Germinal center (tissue), 1 donor: ENCODE data around the gene SCN8A.
"Not testable (repeated sequence)": the region's sequence is repeated elsewhere in the genome, so short reads cannot be mapped to it uniquely, and the experiment has no call there.

Source experiments
- DNase-seq: peaks from one replicate; pipeline ENCODE4 v3.0.0; 2012; ENCODE audit warnings: mixed read lengths, low spot score

The SCN8A gene

GRCh38 chr12:51817027-51817953, 226.3 kb downstream of the SCN8A start:
- DNase-seq, result no peak

GRCh38 chr12:51818086-51818485, 227.1 kb downstream of the SCN8A start:
- no peak for DNase-seq

- no peak for DNase-seq
Measured at GRCh38 chr12:51818566-51819300, 227.7 kb downstream of the SCN8A start.

DNA sequence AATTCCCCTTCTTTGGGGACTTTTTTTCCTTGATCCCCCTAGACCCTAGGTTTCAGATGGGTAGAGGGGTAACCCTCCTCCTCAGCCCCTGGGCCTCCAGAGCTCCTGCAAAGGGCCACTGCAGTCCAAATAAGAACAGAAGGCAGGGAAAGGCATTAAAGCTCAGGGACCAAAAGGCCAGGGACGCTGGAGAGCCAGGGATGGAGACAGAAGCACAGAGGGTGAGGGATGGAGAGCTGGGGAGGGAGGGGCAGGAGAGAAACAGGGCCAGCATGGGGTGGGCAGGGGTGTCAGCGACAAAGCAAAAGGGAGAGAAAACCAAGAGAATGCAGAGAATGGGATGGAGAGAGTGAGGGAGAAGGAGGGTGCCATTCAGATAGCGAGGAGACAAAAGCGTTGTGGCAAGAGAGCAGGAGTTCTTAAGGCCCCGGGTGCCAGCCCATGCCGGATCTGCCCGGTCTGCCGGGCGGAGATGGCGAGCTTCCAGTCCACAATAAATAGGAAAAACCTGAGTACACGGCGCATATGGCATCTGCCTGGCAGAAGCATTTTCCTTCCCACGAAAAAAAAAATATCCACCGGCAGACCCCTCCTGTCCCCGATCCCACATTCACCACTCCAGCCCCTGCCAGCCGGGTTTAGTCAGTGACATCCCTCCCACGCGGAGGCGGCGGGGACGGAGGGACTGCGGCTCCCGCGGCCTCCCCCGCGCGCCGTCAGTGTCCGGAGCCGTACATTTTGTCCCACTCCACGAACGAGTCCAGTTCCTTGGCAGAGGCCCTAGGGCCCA, 228.9 kb downstream of the SCN8A start:
- no peak for DNase-seq

DNA sequence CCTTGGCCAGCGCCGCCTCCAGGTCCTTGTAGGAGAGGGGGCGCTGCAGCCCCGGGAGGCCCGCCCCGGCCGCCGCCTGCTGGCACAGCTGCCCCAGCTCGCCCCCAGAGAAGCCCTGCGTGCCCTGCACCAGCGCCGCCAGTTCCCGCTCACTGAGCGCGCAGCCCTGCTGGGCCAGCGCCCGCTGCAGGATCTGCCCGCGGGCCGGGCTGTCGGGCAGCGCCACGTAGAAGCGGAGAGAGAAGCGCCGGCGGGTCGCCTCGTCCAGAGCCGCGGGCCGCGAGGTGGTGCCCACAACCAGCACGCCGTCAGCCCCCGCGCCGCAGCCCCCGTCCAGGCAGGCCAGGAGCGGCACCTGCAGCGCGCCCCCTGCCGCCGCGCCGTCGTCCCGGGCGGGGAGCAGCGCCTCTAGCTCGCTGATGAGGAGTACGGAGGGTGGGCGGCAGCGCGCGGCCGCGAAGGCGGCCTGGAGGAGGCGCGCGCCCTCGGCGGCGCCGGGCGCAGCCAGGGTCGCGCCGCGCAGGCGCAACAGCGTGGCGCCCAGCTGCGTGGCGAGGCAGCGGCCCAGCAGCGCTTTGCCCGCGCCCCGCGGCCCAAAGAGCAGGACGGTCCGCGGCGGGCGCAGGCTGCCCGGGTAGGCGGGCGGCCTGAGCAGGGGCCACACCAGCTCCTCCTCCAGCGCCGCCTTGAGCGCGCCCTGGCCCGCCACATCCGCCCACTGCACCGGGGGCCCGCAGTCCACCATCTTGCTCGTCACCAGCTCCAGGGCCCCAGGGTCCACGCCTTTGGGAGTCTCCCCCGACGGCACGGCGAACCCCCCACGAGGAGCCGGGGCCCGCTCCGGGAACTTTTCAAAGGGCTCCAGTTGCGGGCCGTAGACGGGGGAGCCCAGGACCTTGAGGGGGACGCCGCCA, 229.8 kb downstream of the SCN8A start:
- peak; percentile 85 for DNase-seq

DNA sequence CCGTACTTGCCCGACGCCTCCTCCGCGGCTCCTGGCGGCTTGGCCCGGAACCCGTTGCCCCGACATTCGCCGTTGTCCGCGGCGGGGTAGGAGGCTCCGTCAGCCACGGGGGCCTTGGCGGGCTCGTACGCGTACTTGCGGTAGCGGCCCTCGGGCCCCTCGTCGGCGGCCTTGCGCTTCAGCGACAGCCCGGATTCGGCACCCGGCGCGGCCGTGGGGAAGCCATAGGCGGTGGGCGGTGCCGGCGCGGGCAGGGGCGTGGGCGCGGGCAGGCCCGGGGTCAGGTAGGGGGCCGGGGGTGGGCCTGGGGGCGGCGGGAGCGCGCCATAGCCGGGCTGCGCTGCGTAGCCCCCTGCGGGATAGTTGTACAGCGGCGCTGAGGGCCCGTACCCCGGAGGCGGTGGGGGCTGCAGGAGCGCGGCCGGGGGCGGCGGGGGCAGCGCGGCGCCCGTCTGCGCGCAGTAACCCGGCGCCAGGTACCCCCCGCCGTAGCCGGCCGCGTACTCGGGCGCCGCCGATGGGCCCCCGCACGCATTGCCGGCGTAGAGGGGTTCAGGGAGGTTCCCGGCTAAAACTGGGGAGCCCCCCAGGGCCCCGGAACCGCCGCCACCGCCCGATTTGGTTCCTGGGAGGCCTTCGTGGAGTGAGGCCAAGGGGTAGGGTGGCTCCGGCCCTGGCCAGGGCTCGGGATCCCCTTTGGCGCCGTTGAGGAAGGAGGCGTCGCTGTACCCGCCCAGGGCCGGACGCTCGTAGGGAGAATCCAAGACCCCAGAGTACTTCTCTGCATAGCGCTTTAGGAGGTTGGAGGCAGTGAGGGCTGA, 230.6 kb downstream of the SCN8A start:
- peak; percentile 28 for DNase-seq

GRCh38 chr12:51822261-51822616, 231.2 kb downstream of the SCN8A start:
- DNase-seq, result no peak

DNA sequence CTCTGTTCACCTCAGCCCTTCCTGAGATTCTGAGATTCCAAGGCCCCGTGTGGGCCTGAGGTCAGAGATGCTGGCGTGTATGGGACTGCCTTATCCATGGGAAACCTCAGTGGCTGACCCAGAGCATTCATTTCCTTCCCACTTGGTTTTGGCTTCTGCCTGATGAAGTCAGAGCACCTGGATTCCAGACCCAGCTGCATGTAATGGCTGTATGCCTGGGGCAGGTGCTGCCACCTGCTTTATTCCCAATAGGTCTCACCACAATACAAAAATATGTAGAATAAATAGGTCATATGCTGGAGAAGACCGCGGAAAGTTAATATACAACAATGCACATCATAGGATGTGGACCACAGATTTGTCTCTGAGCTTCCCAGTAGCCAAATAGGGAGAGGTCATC, 231.9 kb downstream of the SCN8A start:
- DNase-seq, result no peak

DNA sequence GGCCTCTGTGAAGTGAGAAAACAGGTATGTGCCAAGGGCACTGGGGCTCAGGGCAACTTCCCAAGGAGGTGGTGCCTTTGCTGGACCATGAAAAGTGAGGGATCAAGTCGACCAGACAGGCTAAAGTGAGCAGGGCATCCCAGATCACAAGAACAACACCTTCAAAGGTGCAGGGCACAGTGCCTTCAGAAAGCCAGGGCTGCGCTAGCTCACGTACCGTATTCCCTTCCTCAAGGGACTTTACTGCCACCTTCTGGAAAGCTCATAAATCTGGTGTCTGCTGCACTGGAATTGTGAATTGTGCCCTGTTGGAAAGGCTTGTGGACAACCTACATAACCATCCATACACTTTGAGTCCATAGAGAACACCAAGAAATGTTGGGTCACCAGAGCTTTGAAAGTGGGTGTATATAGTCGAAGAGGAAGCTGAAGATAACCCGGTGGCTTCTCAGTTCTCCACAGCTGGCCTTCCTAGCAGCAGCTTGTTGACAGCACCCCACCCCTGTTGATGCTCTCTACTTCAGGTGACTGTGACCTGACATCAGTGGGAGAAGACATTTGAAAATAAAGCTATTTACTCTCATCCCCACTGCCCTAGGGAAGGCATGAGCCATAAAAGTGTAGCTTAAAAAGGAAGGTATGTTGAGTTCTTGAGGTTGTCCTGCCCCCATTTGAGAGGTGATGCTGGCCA, 233.0 kb downstream of the SCN8A start:
- DNase-seq, result no peak

- DNase-seq, result no peak
Measured at GRCh38 chr12:51825216-51825615, 234.2 kb downstream of the SCN8A start.

GRCh38 chr12:51826881-51827280, 235.8 kb downstream of the SCN8A start:
- no peak for DNase-seq

DNA sequence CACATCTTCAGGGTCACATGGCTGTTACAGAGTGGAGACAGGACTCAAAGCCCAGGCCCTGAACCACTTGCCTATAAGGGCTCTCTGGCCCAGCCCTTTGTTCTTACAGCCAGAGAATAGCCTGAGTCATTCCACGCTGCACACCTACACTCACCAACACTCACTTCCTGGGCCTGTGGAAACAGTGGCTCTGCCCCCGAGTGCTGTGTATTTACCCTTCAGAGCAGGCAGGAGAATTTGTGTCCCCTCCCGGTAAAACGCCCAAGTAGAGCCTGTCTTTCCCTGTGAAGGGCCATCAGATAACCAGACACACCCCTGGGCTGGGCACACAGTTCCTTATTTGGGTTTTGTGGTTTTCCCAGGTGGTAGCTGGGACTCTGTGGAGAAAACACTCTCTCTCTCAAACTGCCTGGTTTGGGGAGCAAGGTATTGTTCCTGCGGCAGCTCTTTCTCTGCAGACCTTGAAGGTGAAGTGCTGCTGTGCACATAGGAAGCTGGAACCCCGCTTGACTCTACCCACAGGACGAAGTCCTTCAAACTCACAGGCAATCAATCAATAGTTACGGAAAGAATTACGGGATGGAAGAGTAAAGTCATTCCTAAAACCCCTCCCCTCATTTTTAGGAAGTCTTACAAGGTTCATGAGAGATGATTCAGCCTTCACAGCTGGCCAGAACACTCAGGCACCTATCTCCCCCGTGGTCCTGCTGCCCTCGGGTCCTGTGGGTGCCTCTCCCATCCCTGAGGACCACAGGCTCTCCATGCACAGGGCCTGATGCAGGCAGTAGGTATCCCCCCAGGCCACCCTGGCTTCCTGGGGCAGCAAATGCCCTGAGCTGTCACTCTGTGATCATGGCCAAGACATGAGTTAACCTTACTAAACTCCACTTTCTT, 237.1 kb downstream of the SCN8A start:
- no peak for DNase-seq

GRCh38 chr12:51829011-51829481, 238.0 kb downstream of the SCN8A start:
- no peak for DNase-seq

DNA sequence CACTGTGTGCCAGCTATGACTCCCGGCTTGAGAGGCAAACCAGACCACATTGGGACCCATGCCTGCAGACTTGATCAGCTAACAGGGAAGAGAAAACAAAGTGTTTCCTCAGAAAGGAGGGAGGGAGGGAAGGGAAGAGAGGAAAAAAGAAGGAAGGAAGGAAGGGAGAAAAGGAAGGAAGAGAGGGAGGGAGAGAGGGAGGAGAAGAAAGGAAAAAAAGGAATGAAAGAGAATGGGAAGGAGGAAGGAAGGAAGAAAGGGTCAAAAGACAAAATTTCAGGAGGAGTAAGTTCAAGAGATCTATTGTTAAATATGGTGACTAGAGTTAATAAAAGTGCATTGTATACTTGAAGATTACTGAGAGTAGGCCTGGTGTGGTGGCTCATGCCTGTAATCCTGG, 238.6 kb downstream of the SCN8A start:
- DNase-seq, result no peak

- not testable (repeated sequence) for DNase-seq
Measured at GRCh38 chr12:51831817-51832216, 240.8 kb downstream of the SCN8A start.

- DNase-seq, result no peak
Measured at GRCh38 chr12:51832354-51833107, 241.5 kb downstream of the SCN8A start.

DNA sequence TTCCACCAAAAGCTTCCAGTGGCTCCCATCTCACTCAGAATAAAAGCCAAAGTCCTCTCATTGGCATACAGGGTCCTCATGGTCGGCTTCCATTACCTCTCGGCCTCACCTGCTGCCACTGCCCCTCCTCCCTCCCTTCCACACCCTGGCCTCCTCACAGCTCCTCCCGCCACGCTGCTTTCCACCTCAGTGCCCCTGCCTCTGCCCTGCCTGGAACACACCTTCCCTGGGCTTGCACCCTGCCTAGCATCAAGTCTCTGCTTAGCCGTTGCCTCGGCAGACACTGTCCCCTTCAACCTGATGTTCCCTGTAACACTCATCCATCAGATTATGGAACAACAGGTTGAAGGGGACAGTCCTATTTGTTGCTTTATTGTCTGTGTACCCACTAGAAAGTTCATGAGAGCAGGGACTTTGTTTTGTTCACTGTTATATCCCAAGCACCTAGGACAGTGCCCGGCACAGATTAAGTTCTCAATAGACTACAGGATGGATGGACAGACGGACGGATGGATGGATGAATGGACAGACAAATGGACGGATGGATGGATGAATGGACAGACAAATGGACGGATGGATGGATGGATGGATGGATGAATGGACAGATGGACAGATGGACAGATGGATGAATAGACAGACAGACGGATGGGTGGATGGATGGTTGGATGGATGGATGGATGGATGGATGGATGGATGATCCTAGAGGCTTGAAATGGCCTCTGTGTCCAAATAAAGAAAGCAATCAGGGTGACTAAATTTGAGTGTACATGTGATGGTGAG, 242.6 kb downstream of the SCN8A start:
- DNase-seq, result no peak
